Mesendoderm (in vitro differentiated cells): Measurements from ENCODE around the gene NRIP2.

ENCODE experiments used
- DNase-seq: peaks from one replicate; pipeline ENCODE4 v3.0.0; 2013
- H2AK5ac ChIP-seq: 2 replicates; pipeline ENCODE4 v1.6.1; 2013; ENCODE audit warnings: low read length, inconsistent platforms
- H2BK120ac ChIP-seq: 2 replicates; pipeline ENCODE4 v1.6.1; 2013; ENCODE audit warnings: low read depth, mild to moderate bottlenecking, low read length, moderate library complexity, mixed read lengths
- H2BK15ac ChIP-seq: replicated peaks from 2 replicates; pipeline ENCODE4 v1.6.1; 2013; ENCODE audit warnings: low read depth, mild to moderate bottlenecking, moderate library complexity
- H2BK5ac ChIP-seq: 2 replicates; pipeline ENCODE4 v1.6.1; 2013; ENCODE audit warnings: low read length, inconsistent platforms
- H3K18ac ChIP-seq: 2 replicates; pipeline ENCODE4 v1.6.1; 2013; ENCODE audit warnings: mild to moderate bottlenecking, low read length, mixed read lengths
- H3K23ac ChIP-seq: one replicate; pipeline ENCODE4 v1.6.1; 2013; ENCODE audit warnings: low read length
- H3K27ac ChIP-seq: 2 replicates; pipeline ENCODE4 v1.5.1; 2013; ENCODE audit warnings: low read depth, mild to moderate bottlenecking, inconsistent platforms, low read length, moderate library complexity
- H3K27me3 ChIP-seq: 2 replicates; pipeline ENCODE4 v1.6.1; 2013; ENCODE audit warnings: low read length, control low read depth, mild to moderate bottlenecking, inconsistent platforms; ENCODE audit not compliant: insufficient read depth, poor library complexity
- H3K36me3 ChIP-seq: 2 replicates; pipeline ENCODE4 v1.6.1; 2013; ENCODE audit warnings: low read length, inconsistent platforms; ENCODE audit not compliant: control insufficient read depth, insufficient read depth
- H3K4ac ChIP-seq: one replicate; pipeline ENCODE4 v1.6.1; 2013; ENCODE audit warnings: low read depth, mild to moderate bottlenecking, low read length, moderate library complexity
- H3K4me1 ChIP-seq: 2 replicates; pipeline ENCODE4 v1.6.1; 2013; ENCODE audit warnings: low read depth, low read length, inconsistent platforms; ENCODE audit not compliant: control insufficient read depth
- H3K4me2 ChIP-seq: 2 replicates; pipeline ENCODE4 v1.6.1; 2013; ENCODE audit warnings: low read length
- H3K4me3 ChIP-seq: 2 replicates; pipeline ENCODE4 v1.5.1; 2013; ENCODE audit warnings: mild to moderate bottlenecking, low read length
- H3K56ac ChIP-seq: one replicate; pipeline ENCODE4 v1.6.1; 2013; ENCODE audit warnings: low read length
- H3K79me1 ChIP-seq: 2 replicates; pipeline ENCODE4 v1.6.1; 2013; ENCODE audit warnings: low read length, inconsistent platforms
- H3K79me2 ChIP-seq: 2 replicates; pipeline ENCODE4 v1.6.1; 2013; ENCODE audit warnings: mild to moderate bottlenecking, low read length; ENCODE audit not compliant: control insufficient read depth, insufficient read depth
- H3K9ac ChIP-seq: 2 replicates; pipeline ENCODE4 v1.6.1; 2013; ENCODE audit warnings: low read length, inconsistent platforms
- H4K5ac ChIP-seq: one replicate; pipeline ENCODE4 v1.6.1; 2013; ENCODE audit warnings: low read length
- H4K8ac ChIP-seq: one replicate; pipeline ENCODE4 v1.6.1; 2013; ENCODE audit warnings: low read depth, mild to moderate bottlenecking, control low read depth, low read length, moderate library complexity
- WGBS: extraction: QIAGEN DNeasy Blood & Tissue Kit; methylation state at CpG from one replicate; pipeline ENCODE4 v1.1.7; 2013; ENCODE audit warnings: low lambda C conversion rate, missing lambda C conversion rate; ENCODE audit not compliant: insufficient coverage; ENCODE audit errors: extremely low coverage; 5-methylcytosine and 5-hydroxymethylcytosine counted together

NRIP2 gene

DNA sequence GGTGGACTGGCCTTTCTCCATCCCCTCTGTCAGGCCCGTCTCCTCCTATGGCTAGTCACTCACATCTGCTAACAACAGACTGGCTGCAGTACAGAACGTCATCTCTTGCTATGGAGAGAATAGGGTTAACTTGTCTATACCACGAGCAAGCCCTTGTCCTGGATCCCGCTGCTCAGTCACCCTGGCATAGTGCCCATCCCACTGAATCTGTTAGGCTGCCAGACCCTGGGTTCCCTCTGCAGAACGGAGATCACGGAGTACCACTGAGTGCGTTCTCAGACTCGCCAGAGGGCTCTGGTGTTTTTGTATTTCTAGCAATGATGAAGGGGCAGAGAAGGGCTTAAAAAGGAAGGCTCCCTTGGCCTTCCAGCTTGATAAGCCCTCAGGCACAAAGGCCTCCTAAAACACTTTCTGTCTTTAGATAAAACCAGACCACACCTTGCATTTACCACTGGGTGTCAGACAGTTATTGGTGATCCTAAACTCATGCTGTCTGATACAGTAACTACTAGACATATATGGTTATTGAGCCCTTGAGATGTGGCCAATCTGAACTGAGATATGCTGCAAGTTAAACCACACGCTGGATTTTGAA lies 6.3 kb upstream of the NRIP2 start:
- Histone ChIP-seq H3K4ac (no peak overlapping the region), H3K36me3 (no peaks in the 10 kb centered on the region), H4K5ac (no peak overlapping the region), H3K4me1 (no peaks in the 10 kb centered on the region), H3K23ac (no peak overlapping the region), H3K79me2 (no peaks in the 10 kb centered on the region), H3K79me1 (no peaks in the 10 kb centered on the region), H3K27ac (no peak overlapping the region), H2BK120ac (no peak overlapping the region), H3K56ac (no peak overlapping the region), H2BK15ac (no peak overlapping the region), H2AK5ac (no peak overlapping the region), H3K9ac (no peak overlapping the region), H3K4me3 (no peak overlapping the region), H4K8ac (no peak overlapping the region), H2BK5ac (no peak overlapping the region), H3K27me3 (no peaks in the 10 kb centered on the region), H3K4me2 (no peak overlapping the region), H3K18ac (no peak overlapping the region)
- DNase-seq, result no peak
- WGBS, result no CpG with 5 or more reads among the region's 9 CpGs

DNA sequence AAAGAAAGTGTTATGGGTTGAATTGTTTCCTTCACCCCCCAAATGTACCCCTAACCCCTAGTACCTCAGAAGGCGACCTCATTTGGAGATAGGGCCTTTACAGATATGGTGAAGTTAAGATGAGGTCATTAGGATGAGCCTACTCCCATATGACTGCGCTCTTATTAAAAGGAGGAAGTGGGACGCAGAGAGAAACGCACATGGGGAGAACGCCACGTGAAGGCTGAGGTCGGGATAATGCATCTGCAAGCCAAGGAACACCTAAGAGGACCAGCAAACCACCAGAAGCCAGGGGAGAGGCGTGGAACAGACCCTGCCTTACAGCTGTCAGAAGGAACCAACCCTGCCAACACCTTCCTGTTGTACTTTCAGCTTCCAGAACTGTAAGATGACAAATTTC lies 1.7 kb upstream of the NRIP2 start:
- Histone ChIP-seq H2AK5ac (no peak overlapping the region), H3K36me3 (no peaks in the 10 kb centered on the region), H3K4me2 (no peak overlapping the region), H3K27ac (no peak overlapping the region), H3K4ac (no peak overlapping the region), H2BK15ac (no peak overlapping the region), H3K4me1 (no peaks in the 10 kb centered on the region), H3K18ac (no peak overlapping the region), H3K23ac (no peak overlapping the region), H3K27me3 (no peaks in the 10 kb centered on the region), H3K4me3 (no peak overlapping the region), H3K79me1 (no peaks in the 10 kb centered on the region), H2BK120ac (no peak overlapping the region), H3K9ac (no peak overlapping the region), H4K8ac (no peak overlapping the region), H3K79me2 (no peaks in the 10 kb centered on the region), H3K56ac (no peak overlapping the region), H4K5ac (no peak overlapping the region), H2BK5ac (no peak overlapping the region)
- no CpG with 5 or more reads among the region's 8 CpGs for WGBS
- no peak for DNase-seq

DNA sequence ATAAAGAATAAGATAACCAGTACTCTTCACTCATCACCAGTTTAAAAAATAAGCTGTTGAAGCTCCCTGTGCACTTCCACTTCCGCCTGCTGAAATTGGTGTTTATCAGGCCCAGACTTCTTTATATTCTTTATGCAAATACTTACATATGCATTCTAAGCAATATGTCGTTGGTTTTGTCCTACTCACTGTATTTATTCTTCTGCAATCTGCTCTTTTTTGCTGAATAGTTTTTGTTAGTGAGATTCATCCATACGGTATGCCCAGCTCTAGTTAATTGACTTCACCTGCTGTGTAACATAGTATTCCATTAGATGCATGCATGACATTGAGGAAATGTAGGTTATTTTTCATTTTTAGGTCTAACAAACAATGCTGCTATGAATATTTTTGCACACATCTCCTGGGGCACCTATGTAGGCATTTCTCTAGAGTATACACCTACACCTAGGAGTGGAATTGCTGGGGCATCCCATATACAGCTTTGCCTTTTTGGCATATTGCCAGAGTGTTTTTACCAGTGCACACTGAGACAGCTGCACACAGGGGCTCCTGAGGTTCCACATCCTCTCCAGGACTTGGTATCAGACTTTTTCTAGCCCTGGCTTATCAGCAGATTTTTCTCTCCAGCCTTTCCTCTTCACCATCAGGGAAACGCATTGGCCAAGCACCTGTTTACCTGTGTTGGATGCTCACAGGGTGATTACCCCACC lies 1.0 kb upstream of the NRIP2 start:
- no peak overlapping the region for H3K4me3 ChIP-seq
- H2BK5ac ChIP-seq, result no peak overlapping the region
- no peaks in the 10 kb centered on the region for H3K4me1 ChIP-seq
- no peaks in the 10 kb centered on the region for H3K79me1 ChIP-seq
- H3K56ac ChIP-seq, result no peak overlapping the region
- H3K9ac ChIP-seq, result no peak overlapping the region
- H2AK5ac ChIP-seq, result no peak overlapping the region
- no peak overlapping the region for H4K5ac ChIP-seq
- H2BK15ac ChIP-seq, result no peak overlapping the region
- H3K4ac ChIP-seq, result no peak overlapping the region
- no peak overlapping the region for H3K4me2 ChIP-seq
- no peaks in the 10 kb centered on the region for H3K27me3 ChIP-seq
- H3K27ac ChIP-seq, result no peak overlapping the region
- H3K79me2 ChIP-seq, result no peaks in the 10 kb centered on the region
- WGBS, result no CpG with 5 or more reads among the region's 4 CpGs
- no peak for DNase-seq
- H3K36me3 ChIP-seq, result no peaks in the 10 kb centered on the region
- H3K18ac ChIP-seq, result no peak overlapping the region
- no peak overlapping the region for H3K23ac ChIP-seq
- no peak overlapping the region for H2BK120ac ChIP-seq
- no peak overlapping the region for H4K8ac ChIP-seq

DNA sequence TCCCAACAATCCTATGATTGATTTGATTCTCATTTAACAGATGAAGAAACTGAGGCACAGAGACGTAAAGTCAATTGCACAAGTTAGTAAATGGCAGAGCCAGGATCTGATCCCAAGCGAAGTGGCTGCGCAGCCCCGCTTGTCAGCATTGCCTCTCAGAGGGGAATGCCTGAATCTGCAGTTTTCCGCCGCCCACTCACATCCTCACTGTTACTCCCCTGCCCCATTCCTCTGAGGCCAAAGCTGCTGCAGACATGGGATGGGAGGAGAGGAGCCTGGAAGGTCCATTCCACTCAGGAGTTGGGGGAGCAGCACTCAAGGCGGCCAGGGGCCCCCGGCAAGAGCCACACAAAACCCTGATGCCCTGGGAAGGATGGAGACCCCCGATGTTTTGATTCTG lies 1.0 kb downstream of the NRIP2 start:
- H3K4me2 ChIP-seq, result no peak overlapping the region

GRCh38 chr12:2833327-2833726 lies 1.5 kb downstream of the NRIP2 start:
- Histone ChIP-seq H2BK5ac (no peak overlapping the region), H3K4me1 (no peaks in the 10 kb centered on the region), H2AK5ac (no peak overlapping the region), H3K4me2 (no peak overlapping the region), H3K79me1 (no peaks in the 10 kb centered on the region), H3K9ac (no peak overlapping the region), H3K27ac (no peak overlapping the region), H3K79me2 (no peaks in the 10 kb centered on the region), H3K36me3 (no peaks in the 10 kb centered on the region), H4K8ac (no peak overlapping the region), H2BK120ac (no peak overlapping the region), H3K4ac (no peak overlapping the region), H3K18ac (no peak overlapping the region), H3K56ac (no peak overlapping the region), H2BK15ac (no peak overlapping the region), H4K5ac (no peak overlapping the region), H3K27me3 (no peaks in the 10 kb centered on the region), H3K4me3 (no peak overlapping the region), H3K23ac (no peak overlapping the region)
- no peak for DNase-seq
- no CpG with 5 or more reads among the region's 5 CpGs for WGBS

More for the DNA sequence above, 1.0 kb downstream of the NRIP2 start:
- H2BK5ac ChIP-seq, result no peak overlapping the region
- H3K23ac ChIP-seq, result no peak overlapping the region
- no peak for DNase-seq
- no peak overlapping the region for H2BK120ac ChIP-seq
- no peaks in the 10 kb centered on the region for H3K27me3 ChIP-seq
- H3K18ac ChIP-seq, result no peak overlapping the region
- H3K4me1 ChIP-seq, result no peaks in the 10 kb centered on the region
- H3K27ac ChIP-seq, result no peak overlapping the region
- no peak overlapping the region for H3K56ac ChIP-seq
- no peak overlapping the region for H3K4me3 ChIP-seq
- H3K9ac ChIP-seq, result no peak overlapping the region
- no peaks in the 10 kb centered on the region for H3K36me3 ChIP-seq
- no peak overlapping the region for H3K4ac ChIP-seq
- H4K8ac ChIP-seq, result no peak overlapping the region
- no peak overlapping the region for H4K5ac ChIP-seq
- no CpG with 5 or more reads among the region's 9 CpGs for WGBS
- H3K79me1 ChIP-seq, result no peaks in the 10 kb centered on the region
- no peaks in the 10 kb centered on the region for H3K79me2 ChIP-seq
- no peak overlapping the region for H2AK5ac ChIP-seq
- no peak overlapping the region for H2BK15ac ChIP-seq
